Suppressor macrophage treated with lipopolysaccharide for 4 hours (primary cell): Measurements from ENCODE around the gene TMPRSS13.
"Not testable (repeated sequence)": the region's sequence is repeated elsewhere in the genome, so short reads cannot be mapped to it uniquely, and the experiment has no call there.

Source experiments
- DNase-seq: peaks from one replicate; pipeline ENCODE4 v3.0.0-alpha.2; 2020

The TMPRSS13 gene

DNA sequence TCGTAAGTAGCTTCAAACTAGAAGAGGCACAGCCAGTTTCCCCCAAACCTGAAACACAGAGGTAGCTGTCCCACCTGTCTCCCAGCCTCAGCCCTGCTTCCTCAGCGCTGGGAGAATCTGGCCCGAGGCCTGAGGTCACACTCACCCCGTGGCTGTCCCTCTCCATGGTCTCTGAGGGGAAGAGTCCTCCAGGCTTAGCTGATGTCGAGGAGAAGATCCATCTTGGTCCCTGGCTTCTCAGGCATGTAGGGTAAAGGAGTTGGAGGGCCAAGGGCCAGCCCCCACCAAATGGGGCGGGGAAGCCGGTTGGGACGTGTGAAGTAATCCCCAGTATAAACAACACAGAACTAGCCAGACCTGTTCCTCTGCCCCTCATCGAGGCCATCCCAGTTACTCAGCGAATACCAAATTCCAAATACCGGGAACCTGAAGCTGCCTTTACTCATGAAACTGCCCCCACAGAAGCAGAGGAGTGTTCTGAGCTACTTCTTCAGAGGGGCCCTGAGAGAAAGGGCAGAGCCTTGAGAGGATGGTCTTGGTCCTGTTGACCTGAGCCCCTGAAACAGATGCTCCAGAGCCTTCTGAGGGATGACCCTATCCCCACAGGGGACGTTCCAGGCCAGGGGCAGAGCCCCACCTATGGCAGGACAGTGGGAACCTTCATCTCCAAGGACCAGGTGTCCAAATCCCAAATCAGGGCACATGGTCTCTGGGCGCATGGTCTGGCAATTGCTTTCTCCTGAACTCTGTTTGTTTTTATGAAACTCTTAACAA lies at the start of gene TMPRSS13:
Gene TMPRSS13 (minus strand): TSS at position 261 of the 774 bp plus-strand sequence. CDS start 95 bp downstream, at position 166.
- no peak for DNase-seq

DNA sequence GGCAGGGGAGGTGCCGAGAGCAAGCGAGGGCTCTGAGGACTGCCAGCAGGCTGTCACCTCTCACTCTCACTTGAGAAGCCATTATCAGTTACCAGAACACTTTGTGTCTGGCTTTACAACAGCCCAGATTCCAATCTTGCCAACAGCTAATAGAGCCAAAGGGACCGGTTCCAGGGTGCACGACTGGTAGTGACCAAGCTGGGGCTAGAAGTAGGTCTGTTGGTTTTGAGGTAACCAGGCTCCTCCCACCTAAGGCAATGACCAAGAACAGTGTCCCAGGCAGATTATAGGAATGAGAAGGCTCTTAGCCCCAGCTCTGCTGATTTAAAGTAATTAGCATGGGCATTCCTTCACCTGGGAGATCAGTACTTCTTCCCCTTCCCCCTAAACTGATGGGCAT lies 49.8 kb upstream of the TMPRSS13 start:
- no peak for DNase-seq

DNA sequence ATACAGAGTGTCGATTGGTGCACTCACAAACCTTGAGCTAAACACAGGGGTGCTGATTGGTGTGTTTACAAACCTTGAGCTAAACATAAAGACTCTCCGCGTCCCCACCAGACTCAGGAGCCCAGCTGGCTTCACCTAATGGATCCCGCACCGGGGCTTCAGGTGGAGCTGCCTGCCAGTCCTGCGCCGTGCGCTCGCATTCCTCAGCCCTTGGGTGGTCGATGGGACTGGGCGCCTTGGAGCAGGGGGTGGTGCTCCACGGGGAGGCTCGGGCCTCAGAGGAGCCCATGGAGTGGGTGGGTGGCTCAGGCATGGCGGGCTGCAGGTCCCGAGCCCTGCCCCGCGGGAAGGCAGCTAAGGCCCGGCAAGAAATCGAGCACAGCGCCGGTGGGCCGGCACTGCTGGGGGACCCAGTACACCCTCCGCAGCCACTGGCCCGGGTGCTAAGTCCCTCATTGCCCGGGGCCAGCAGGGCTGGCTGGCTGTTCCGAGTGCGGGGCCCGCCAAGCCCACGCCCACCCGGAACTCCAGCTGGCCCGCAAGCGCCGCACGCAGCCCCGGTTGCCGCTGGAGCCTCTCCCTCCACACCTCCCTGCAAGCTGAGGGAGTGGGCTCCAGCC lies 49.2 kb upstream of the TMPRSS13 start:
- not testable (repeated sequence) for DNase-seq

DNA sequence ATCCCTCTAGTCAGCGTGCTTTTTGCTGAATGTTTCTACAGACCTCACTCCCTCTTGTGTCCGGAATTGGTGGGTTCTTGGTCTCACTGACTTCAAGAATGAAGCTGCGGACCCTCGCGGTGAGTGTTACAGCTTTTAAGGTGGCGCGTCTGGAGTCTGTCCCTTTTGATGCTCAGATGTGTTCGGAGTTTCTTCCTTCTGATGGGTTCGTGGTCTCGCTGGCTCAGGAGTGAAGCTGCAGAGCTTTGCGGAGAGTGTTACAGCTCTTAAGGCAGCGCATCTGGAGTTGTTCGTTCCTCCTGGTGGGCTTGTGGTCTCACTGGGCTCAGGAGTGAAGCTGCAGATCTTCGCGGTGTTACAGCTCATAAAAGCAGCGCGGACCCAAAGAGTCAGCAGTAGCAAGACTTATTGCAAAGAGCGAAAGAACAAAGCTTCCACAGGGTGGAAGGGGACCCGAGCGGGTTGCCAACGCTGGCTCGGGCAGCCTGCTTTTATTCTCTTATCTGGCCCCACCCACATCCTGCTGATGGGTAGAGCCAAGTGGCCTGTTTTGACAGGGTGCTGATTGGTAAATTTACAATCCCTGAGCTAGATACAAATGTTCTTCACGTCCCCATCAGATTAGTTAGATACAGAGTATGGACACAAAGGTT lies 48.5 kb upstream of the TMPRSS13 start:
- not testable (repeated sequence) for DNase-seq

DNA sequence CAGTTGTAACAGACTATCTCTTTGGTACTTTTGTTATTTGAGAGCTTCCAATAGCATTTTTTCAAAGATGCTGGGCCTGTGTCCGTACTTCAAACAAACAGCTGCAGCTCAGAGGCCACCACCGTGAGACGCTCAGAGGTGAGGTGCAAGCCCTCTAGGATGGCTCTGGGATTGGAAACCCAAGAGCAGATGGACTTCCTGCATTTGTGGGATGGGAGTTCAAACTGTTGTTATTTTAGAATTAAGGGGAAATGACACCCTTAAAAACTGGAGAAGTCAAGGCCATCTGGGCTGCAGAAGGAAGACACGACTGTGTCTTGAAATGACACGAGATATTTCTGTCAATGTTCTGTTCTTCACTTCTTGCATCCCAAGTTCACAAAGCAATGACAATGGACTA lies 47.8 kb upstream of the TMPRSS13 start:
- no peak for DNase-seq

DNA sequence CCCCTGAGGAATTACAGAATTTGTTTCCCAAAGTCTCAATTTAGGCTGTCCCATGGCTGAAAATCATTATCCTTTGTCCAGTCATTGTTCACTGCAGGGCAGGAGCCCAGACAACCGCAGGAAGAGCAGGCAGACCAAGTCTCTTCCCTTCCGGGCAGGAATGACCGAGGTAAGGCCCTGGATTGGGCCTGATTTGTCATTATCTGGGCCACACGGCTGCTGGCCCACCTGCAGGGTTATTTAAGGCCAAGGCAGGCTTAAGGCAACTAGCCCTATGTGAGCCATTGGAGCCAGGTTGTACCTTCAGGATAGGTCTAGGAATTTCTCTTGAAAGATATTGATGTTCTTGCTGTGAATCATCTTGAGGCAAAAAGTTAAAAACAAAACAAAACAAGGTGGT lies 47.2 kb upstream of the TMPRSS13 start:
- DNase-seq = no peak

DNA sequence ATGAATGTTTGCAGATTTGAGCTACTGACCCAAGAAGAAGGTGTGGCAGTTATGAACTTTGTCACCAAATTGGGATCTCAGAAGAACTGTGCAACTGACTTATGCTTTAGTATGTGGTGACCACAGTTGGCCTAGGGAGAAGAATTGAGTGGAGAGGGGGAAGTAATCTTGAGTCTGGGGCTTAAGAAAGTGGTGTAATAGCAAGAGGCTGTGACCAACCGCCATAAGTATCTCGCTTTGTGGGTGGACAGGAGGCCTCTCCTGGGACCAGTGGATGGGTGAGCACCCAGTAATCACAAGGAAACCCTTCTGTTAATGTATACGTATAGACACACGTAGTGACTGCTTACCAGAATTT lies 44.3 kb upstream of the TMPRSS13 start:
- DNase-seq = peak; percentile 81

DNA sequence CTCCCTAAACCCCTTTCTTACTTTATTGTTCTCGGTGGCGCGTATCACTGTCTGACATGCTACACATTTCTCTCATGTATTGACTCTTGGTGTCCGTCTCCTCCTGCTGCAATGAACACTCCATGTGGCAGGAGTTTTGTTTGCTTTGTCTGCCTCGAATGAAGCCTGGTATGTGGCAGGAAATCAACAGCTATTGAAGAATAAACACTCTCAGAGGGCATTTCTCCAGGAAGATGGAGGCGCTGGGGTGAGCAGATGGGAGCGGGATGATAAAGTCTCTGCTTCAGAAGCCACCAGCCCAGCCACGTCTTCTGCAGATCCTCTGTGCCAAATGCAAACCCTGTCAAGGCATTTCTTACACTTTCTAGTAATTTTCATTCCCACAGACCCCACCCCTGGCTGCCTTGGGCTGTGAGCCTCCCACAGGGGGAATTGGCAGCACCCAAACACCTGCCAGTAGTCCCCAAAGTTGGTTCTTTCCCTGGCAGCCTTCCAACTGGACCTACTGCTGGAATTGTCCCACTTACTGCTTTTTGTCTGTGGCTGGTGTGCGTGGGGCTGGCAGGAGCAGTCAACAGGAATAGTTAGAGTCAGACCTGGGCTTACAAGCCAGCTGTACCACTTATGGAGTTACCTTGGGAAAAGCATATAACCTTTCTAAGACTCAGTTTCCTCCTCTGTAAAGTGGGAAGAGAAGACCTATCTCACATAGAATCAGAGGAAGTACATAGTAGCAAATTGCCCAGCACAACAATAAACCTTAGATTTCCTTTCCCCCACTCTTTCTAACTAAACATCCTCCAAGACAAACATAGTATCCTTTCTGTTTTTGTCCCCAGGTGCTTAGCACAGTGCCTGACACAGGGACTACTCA lies 43.7 kb upstream of the TMPRSS13 start:
- no peak for DNase-seq

DNA sequence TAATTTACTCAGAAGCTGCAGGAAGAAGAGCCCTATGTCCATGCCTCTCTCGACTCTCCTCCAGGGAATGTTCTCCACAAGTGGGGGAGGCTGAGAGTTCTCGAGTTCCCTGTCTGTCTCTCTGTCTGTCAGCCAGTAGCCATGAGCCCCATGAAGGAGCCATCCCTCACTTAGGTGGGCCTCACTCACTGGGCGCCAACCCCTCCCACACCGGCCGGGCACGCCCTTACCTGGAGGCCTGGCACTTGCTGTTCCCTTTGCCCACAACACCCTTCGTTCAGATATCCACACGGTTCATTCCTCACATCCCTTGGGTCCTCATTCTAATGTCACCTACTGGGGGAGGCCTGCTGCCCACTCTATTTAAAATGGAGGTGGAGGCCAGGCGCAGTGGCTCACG lies 42.8 kb upstream of the TMPRSS13 start:
- DNase-seq = no peak

DNA sequence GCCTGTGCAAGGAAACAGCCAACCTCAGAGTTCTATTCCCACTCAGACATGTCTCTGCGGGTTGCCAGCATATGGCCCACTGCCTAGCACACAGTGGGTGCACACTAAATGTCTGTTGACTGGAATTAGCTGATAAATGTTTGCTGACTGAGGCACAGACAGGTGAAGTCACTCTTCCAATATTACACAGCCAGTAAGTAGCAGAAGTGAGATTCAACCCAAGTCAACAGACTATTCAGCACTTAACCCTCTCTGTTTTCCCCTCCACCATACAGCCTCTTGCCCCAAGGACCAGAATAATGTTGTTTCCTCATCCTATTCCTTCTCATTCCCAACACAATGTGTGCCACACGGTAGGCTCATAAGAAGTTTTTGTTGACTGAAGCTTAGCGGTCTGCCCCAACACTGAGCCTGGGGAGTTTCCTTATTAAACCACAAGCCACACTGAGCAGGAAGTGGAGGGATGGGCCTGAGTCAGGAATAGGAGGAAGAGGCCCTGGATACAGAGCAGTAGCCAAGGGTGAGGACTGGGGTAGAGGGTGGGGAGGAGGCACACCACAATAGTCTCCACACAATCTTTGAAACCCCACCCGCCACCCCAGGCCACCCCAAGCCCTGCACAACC lies 41.3 kb upstream of the TMPRSS13 start:
- peak; percentile 91 for DNase-seq

DNA sequence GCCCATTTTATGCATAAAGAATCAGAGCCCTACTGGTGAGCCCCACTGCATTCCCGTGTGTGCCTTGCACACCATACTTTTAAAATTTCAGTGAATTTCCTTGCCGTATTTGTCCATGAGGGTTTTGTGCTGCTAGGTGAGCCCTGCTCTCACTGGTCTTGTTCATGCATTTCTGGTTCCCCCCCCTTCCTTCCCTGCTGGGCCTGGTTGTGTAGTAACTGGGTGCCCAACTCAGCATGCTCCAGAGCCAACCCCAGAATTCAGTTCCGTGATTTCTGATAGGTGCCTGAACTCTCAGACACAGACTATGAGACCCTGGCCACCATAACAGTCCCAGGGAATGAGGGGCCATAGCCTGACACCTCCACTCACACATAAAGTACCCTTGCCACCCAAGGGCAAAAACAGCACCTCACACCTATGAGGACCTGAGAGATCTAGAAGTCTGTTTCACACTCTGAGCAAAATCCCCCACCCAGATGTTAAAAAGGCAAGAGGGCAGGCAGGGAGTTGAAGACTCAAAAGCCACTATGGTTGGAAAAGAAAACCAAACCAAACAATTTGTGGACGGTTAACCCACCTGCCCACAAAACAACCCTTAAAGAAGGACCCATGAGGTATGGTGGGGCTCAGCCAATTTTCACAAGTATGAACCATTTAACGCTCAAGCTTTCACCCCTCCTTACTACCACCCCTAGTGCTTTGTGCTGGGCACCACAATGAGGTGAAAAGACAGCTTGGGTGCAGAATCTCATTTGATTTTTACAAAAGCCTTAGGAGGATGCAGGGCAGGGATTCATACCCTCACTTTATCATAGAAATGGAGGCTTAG lies 40.2 kb upstream of the TMPRSS13 start:
- no peak for DNase-seq

DNA sequence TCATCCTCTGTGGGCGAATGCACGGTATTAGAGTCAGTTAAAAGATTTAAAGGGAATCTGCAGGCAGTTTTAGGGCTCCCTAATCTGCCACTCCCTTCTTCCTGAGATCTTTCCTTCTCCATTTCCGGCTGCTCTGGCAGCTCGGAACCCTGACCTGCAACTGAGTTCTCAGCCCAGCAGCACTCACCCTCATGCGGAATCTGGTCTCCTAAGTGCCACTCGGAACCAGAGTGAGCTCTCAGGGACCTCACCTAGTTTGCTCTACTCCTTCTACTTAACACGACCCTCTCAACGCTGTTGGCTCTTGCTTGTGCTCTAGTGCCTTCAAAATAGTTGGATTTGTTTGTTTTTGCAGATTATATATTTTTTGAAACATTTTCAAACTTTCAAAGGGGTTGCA lies 37.7 kb upstream of the TMPRSS13 start:
- no peak for DNase-seq

DNA sequence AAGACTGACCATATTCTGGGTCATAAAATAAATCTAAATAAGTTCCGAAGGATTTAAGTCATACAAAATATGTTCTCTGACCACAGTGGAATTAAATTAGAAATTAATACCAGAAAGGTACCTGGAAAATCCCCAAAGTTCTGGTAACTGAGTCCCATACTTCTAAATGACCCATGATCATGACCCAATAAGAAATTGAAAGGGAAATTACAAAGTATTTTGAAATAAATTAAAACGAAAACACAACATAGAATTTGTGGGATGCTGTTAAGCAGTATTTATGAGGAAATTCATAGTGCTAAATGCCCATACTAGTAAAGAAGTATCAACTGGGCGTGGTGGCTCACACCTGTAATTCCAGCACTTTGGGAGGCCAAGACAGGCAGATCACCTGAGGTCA lies 33.6 kb upstream of the TMPRSS13 start:
- DNase-seq = peak; percentile 64

DNA sequence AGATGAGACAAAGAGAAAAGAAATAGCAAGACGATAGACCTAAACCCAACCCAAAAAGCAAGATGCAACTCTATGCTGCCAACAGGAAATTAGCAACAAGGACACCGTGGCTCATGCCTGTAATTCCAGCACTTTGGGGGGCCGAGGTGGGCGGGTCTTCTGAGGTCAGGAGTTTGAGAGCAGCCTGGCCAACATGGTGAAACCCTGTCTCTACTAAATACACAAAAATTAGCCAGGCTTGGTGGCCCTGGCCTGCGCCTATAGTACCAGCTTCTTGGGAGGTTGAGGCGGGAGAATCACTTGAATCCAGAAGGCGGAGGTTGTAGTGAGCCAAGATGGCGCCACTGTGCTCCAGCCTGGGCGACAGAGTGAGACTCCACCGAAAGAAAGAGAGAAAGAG lies 32.7 kb upstream of the TMPRSS13 start:
- no peak for DNase-seq

DNA sequence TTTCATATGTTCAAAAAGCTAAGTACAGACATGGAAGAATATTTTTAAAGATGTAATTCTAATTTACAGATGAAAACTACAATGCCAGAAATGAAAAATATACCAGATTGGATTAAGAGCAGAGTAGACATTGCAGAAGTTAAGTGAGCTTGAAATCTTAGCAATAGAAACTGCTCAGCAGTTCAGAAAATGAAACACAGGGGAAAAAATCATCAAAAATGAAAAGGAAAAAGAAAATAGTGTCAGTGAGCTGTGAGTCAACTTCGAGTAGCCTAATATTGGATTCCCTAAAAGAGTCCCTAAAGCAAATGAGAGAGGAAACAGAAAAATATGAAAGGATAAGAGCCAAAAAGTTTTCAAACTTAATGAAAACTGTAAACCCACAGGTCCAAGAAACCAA lies 31.2 kb upstream of the TMPRSS13 start:
- peak; percentile 83 for DNase-seq

DNA sequence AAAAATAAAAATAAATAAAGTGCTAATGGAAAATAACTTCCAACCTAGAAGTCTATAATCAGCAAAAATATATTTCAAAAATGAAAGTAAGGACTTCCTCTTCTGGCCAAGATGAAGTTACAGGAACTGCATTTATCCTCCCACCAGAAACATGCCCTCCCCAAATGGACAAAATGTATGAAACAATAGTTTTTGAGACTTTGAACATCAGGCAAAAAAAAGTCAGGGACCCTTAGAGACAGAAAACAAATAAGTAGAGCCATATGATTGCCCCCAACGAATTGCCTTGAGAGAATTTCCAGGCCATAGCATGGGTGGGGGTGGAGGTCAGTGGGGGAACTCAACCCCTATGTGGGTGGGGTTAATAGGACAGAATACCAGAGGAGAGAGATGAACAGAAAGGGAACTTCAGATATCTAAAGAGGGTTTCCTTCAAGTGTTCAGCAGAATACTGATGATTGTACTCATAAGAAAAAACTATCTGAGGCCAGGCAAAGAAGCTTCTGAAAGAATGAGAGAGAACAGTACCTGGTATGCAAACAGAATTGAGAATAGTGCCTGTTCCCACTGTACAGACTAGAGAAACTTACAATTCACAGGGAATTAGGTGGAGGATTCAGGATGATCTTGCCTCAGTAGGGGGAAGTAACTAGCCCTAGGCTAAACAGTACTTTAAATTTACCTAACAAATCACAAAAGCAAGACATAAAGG lies 30.4 kb upstream of the TMPRSS13 start:
- peak; percentile 79 for DNase-seq

DNA sequence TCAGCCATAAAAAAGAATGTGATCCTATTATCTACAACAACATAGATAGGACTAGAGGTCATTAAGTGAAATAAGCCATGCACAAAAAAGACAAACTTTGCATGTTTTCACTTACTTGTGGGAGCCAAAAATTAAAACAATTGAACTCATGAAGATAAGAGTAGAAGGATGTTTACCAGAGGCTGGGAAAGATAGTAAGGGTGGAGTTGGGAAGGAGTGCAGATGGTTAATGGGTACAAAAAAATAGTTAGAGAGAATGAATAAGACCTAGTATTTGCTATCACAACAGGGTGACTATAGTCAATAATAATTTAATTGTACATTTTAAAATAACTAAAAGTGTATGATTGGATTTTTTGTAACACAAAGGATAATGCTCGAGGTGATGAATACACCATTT lies 29.7 kb upstream of the TMPRSS13 start:
- no peak for DNase-seq

DNA sequence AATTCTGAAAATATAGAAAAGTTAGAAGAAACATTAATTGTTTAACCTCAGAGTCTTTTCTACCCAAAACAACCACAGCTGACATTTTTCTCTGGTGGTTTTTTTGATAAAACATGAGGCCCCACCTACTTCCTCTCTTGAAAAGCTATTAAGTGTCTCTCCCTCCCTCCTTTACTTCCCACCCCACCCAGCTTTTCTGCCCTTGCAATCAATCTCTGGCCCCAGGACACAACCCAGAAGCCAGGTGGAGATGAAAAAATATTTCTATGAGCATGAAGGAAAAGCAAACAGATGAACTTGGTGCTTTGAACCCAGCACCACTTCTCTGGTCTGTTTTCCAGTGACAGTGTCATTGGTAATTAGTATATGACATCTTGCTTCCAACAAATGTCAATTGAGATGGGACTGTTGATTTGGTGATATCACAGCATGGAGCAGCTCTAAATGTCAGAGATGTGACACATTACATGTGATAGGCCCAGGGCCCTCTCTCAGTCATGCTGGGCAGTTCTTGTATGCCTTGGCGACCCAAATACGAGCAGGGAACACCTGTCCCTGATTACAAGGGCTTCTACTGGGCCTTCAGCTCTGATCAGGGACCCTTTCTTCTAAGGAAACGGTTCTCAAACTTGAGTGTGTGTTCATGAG lies 23.9 kb upstream of the TMPRSS13 start:
- no peak for DNase-seq

DNA sequence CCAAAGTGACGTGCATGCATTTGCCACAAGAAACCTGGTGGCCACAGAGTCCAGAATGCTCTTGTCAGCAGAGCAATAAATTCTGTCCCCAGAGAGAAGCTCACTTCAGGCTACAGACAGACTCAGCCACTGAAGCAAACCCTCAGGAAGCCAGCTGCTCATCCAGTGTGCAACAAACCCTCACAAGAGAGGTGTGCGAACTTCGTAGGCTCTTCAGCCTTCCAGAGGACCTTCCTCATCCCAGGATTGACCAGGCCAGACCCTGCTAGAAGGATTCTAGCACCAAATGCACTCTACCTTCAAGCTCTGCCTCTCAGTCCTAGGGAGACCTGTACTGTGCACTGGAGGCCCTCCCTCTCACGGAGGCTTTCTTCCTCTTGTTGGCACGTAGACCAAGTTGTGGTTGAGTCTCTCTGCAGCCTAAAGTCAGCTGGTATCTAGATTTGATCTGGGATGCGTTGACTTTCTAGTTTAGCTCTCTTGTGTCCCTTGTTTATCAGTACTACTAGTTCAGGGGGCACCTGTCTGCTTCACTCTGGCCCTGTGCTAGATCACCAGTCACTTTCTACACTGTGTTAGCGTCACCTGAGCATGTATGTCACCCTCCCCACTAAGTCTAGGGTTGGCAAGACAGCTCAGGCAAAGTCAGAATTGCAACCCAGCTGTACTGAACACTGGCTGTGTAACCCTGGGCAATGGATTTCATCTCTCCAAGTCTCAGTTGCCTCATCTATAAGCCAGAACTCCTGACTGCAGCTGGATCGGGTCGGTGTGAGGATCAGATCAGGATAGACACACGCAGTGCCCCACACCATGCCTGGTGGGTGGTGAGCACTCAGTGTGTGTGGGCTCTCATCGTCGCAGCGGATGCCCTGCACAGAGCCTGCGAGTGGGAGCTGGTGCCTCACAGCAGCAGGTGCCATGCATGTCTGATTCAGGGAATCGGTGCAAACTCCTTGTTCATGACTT lies 22.1 kb upstream of the TMPRSS13 start:
- no peak for DNase-seq
